Mucosa of rectum (tissue), 2 donors: ENCODE measurements around the gene SLC16A1.

ENCODE experiments used
- H3K27ac ChIP-seq, 2 donors: one replicate each; pipeline ENCODE4 v1.7.0; 2013; ENCODE audit warnings: inconsistent platforms in 2 of 2, low read depth in 2 of 2, low read length in 2 of 2
- H3K27me3 ChIP-seq, 2 donors: one replicate each; pipeline ENCODE4 v1.7.0; 2013; ENCODE audit warnings: low read length in 2 of 2; ENCODE audit not compliant: control insufficient read depth in 2 of 2, insufficient read depth in 2 of 2
- H3K36me3 ChIP-seq, 2 donors: one replicate each; pipeline ENCODE4 v1.7.0; 2013; ENCODE audit warnings: low read length in 2 of 2; ENCODE audit not compliant: control insufficient read depth in 2 of 2, insufficient read depth in 2 of 2
- H3K4me1 ChIP-seq, 2 donors: one replicate each; pipeline ENCODE4 v1.7.0; 2013; ENCODE audit warnings: low read length in 2 of 2, mild to moderate bottlenecking in 1 of 2; ENCODE audit not compliant: control insufficient read depth in 2 of 2, insufficient read depth in 2 of 2
- H3K4me3 ChIP-seq, 2 donors: one replicate each; pipeline ENCODE4 v1.7.0; 2013; ENCODE audit warnings: low read length in 2 of 2
- H3K9ac ChIP-seq, 2 donors: one replicate each; pipeline ENCODE4 v1.7.0; 2013; ENCODE audit warnings: low read length in 2 of 2, low read depth in 1 of 2, mild to moderate bottlenecking in 1 of 2
- H3K9me3 ChIP-seq, 2 donors: one replicate each; pipeline ENCODE4 v1.7.0; 2013; ENCODE audit warnings: low read length in 2 of 2; ENCODE audit not compliant: control insufficient read depth in 2 of 2
- donor health status: healthy.
- donor health status: Normal muscosa, but diverticular disease.

Gene SLC16A1

GRCh38 chr1:112872551-112872962 lies 83.4 kb downstream of the SLC16A1 start:
- H3K9me3 ChIP-seq, result no peaks in the 10 kb centered on the region
- H3K27ac ChIP-seq, result peak overlapping the region; percentile 38 to 54
- no peak overlapping the region for H3K4me3 ChIP-seq
- H3K9ac ChIP-seq, result peak overlapping the region in 1 of 2 donors; percentile 0
- H3K36me3 ChIP-seq, result no peaks in the 10 kb centered on the region
- peaks cover 9 to 15% of the 10 kb centered on the region in 2 donors for H3K4me1 ChIP-seq
- H3K27me3 ChIP-seq, result no peaks in the 10 kb centered on the region

- Histone ChIP-seq H3K9me3 (no peaks in the 10 kb centered on the region), H3K27me3 (no peaks in the 10 kb centered on the region), H3K4me3 (no peak overlapping the region), H3K27ac (peak overlapping the region in 1 of 2 donors; percentile 81), H3K9ac (no peak overlapping the region), H3K36me3 (no peaks in the 10 kb centered on the region), H3K4me1 (peaks cover 9 to 14% of the 10 kb centered on the region in 2 donors)
Observed at GRCh38 chr1:112870887-112871646, 84.9 kb downstream of the SLC16A1 start.

- Histone ChIP-seq H3K9me3 (no peaks in the 10 kb centered on the region), H3K4me3 (no peak overlapping the region), H3K27ac (no peak overlapping the region), H3K4me1 (peaks cover 9 to 14% of the 10 kb centered on the region in 2 donors), H3K36me3 (no peaks in the 10 kb centered on the region), H3K9ac (no peak overlapping the region), H3K27me3 (no peaks in the 10 kb centered on the region)
Observed at GRCh38 chr1:112869895-112870294, 86.1 kb downstream of the SLC16A1 start.

DNA sequence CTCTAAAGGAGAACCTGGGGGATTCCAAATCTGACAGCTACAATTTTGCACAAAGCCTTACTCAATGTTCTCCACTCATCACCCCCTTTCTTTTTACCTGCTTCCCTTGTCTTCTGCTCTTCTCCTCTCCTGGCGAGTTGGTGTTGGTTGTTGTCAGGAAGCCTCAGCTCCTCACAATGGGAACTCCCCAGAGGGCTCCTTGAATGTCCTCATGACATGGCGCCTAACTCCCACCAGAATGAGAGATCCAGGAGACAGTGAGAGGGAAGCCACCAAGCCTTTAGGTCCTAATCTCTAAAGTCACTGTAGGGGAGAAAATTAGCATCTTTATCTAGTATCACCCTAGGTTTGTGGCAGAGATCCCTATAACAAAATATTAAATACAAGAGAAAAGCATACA lies 87.8 kb downstream of the SLC16A1 start:
- no peaks in the 10 kb centered on the region for H3K36me3 ChIP-seq
- H3K27ac ChIP-seq, result no peak overlapping the region
- no peaks in the 10 kb centered on the region for H3K9me3 ChIP-seq
- H3K4me3 ChIP-seq, result no peak overlapping the region
- peaks cover 9 to 14% of the 10 kb centered on the region in 2 donors for H3K4me1 ChIP-seq
- H3K27me3 ChIP-seq, result no peaks in the 10 kb centered on the region
- no peak overlapping the region for H3K9ac ChIP-seq

- no peak overlapping the region for H3K27ac ChIP-seq
- H3K9me3 ChIP-seq, result no peaks in the 10 kb centered on the region
- no peak overlapping the region for H3K9ac ChIP-seq
- H3K4me1 ChIP-seq, result peaks cover 7 to 9% of the 10 kb centered on the region in 2 donors
- no peaks in the 10 kb centered on the region for H3K36me3 ChIP-seq
- no peaks in the 10 kb centered on the region for H3K27me3 ChIP-seq
- H3K4me3 ChIP-seq, result no peak overlapping the region
Observed at GRCh38 chr1:112866981-112867380, 89.0 kb downstream of the SLC16A1 start.

DNA sequence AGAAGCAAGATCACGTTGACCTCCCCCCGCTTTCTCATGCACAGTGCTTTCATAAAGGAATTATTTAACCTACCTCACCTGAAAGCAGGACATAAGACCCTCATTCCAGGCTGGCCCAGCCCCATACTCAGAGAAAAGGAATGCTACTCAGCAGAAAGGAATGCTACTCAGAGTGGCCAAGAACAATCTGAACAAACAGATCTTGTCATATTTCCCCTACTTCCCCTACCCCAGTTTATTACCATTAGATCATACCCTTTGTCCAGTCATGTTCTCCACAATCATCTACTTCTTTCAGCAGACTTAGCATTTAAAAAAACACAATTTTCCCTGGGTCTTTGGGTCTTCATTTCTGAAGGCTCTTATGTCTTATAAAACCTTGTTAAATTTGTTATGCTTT lies 89.8 kb downstream of the SLC16A1 start:
- no peaks in the 10 kb centered on the region for H3K9me3 ChIP-seq
- H3K9ac ChIP-seq, result no peak overlapping the region
- no peaks in the 10 kb centered on the region for H3K36me3 ChIP-seq
- no peak overlapping the region for H3K4me3 ChIP-seq
- H3K27me3 ChIP-seq, result no peaks in the 10 kb centered on the region
- H3K27ac ChIP-seq, result no peak overlapping the region
- H3K4me1 ChIP-seq, result peaks cover under 1 to 4% of the 10 kb centered on the region in 2 donors

DNA sequence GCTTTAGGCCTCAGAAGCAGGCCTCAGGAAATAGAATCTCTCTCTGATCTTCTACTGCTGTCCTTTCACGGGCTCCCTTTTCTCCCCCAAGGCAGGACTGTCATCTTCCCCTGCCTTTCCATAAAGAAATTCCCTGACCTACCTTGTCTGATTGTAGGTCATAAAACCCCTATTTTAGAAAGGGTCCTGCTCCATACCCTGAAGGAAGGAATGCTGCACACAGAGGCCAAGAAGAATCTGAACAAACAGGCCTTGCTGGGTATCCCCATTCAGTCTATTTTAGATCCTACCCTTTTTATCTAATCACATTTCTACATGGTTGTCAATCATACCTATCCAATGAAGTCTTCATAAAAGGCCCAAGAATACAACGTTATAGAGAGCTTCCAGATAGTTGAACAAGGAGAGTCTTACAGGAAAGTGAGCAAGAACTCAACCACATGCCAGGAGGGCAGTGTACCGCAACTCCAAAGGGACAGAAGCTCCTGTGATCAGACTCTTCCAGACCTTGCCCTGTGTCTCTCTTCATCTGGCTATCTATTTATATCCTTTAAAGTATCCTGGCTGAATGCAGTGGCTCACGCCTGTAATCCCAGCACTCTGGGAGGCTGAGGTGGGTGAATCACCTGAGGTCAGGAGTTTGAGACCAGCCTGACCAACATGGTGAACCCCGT lies 93.1 kb downstream of the SLC16A1 start:
- Histone ChIP-seq H3K9ac (no peak overlapping the region), H3K27me3 (no peaks in the 10 kb centered on the region), H3K4me1 (no peaks in the 10 kb centered on the region), H3K9me3 (no peaks in the 10 kb centered on the region), H3K27ac (no peak overlapping the region), H3K4me3 (no peak overlapping the region), H3K36me3 (no peaks in the 10 kb centered on the region)
